ENCODE measurements around the gene GTF2H4. TPM values are rescaled to one million over a fixed set of nuclear protein-coding genes. Genes with fewer than 3 reads are reported as not detected.
A peak's percentile ranks its signal among the peaks of the same experiment; 100 is the strongest.

GTF2H4 gene
- total and polyA plus RNA-seq, 2 donors (not counting 1 experiment from before 2014, with no cell fraction given), result 12.2 to 15.3 TPM

- Histone ChIP-seq H3K9ac (ENCODE audit: insufficient read depth, low read length) (no peak overlapping the region), H3K27ac (ENCODE audit: insufficient read depth, low read length) (no peak overlapping the region)
- no peak for DNase-seq (ENCODE audit: low read depth in 2 of 2)
Measured at GRCh38 chr6:30882204-30882758, 25.7 kb upstream of the GTF2H4 start.

GRCh38 chr6:30882759-30883684 is 25.0 kb upstream of the GTF2H4 start:
- H3K4me1 ChIP-seq (ENCODE audit: control insufficient read depth, extremely low read depth, insufficient read depth, low read length), result peaks cover 23% of the 10 kb centered on the region
- H3K79me2 ChIP-seq (ENCODE audit: control insufficient read depth, insufficient read depth, low read length), result no peaks in the 10 kb centered on the region
- no peaks in the 10 kb centered on the region for H4K20me1 ChIP-seq (ENCODE audit: control insufficient read depth, extremely low read depth, insufficient read depth, low read length)
- no peak for TF ChIP-seq EZH2 (IDR thresholded peaks at IDR 0.05; ENCODE audit: low read length, missing control alignments)
- TF ChIP-seq, protein P1, sequence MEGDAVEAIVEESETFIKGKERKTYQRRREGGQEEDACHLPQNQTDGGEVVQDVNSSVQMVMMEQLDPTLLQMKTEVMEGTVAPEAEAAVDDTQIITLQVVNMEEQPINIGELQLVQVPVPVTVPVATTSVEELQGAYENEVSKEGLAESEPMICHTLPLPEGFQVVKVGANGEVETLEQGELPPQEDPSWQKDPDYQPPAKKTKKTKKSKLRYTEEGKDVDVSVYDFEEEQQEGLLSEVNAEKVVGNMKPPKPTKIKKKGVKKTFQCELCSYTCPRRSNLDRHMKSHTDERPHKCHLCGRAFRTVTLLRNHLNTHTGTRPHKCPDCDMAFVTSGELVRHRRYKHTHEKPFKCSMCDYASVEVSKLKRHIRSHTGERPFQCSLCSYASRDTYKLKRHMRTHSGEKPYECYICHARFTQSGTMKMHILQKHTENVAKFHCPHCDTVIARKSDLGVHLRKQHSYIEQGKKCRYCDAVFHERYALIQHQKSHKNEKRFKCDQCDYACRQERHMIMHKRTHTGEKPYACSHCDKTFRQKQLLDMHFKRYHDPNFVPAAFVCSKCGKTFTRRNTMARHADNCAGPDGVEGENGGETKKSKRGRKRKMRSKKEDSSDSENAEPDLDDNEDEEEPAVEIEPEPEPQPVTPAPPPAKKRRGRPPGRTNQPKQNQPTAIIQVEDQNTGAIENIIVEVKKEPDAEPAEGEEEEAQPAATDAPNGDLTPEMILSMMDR (conservative IDR thresholded peaks at IDR 0.05 in 1 of 2, IDR thresholded peaks at IDR 0.05 in 1 of 2; ENCODE audit: low read depth in 1 of 2, low read length in 2 of 2), result no peak
- no peak overlapping the region for H3K4me3 ChIP-seq (replicated peaks in 1 of 4; ENCODE audit: control extremely low read depth in 1 of 4, insufficient read depth in 1 of 4, low read depth in 3 of 4, low read length in 4 of 4)
- H2AFZ ChIP-seq (ENCODE audit: low read length), result no peak overlapping the region
- H3K27me3 ChIP-seq (ENCODE audit: control insufficient read depth, insufficient read depth, low read length), result no peaks in the 10 kb centered on the region
- no peak overlapping the region for H3K4me2 ChIP-seq (ENCODE audit: extremely low read depth, insufficient read depth, low read length)
- H3K9ac ChIP-seq (ENCODE audit: insufficient read depth, low read length), result no peak overlapping the region
- no peaks in the 10 kb centered on the region for H3K36me3 ChIP-seq (ENCODE audit: control insufficient read depth, insufficient read depth, low read length)
- no peaks in the 10 kb centered on the region for H3K9me3 ChIP-seq (ENCODE audit: control insufficient read depth, insufficient read depth, low read depth, low read length)
- H3K27ac ChIP-seq (ENCODE audit: insufficient read depth, low read length), result no peak overlapping the region
- DNase-seq (ENCODE audit: low read depth in 2 of 2), result no peak

More at GRCh38 chr6:30882204-30882758, 25.7 kb upstream of the GTF2H4 start:
- Histone ChIP-seq H3K27me3 (ENCODE audit: control insufficient read depth, insufficient read depth, low read length) (no peaks in the 10 kb centered on the region), H3K4me3 (replicated peaks in 1 of 4; ENCODE audit: control extremely low read depth in 1 of 4, insufficient read depth in 1 of 4, low read depth in 3 of 4, low read length in 4 of 4) (no peak overlapping the region), H3K4me1 (ENCODE audit: control insufficient read depth, extremely low read depth, insufficient read depth, low read length) (peaks cover 23% of the 10 kb centered on the region), H4K20me1 (ENCODE audit: control insufficient read depth, extremely low read depth, insufficient read depth, low read length) (no peaks in the 10 kb centered on the region), H2AFZ (ENCODE audit: low read length) (peak overlapping the region; percentile 56), H3K9me3 (ENCODE audit: control insufficient read depth, insufficient read depth, low read depth, low read length) (no peaks in the 10 kb centered on the region), H3K79me2 (ENCODE audit: control insufficient read depth, insufficient read depth, low read length) (no peaks in the 10 kb centered on the region), H3K36me3 (ENCODE audit: control insufficient read depth, insufficient read depth, low read length) (no peaks in the 10 kb centered on the region), H3K4me2 (ENCODE audit: extremely low read depth, insufficient read depth, low read length) (no peak overlapping the region)
- TF ChIP-seq EZH2 (IDR thresholded peaks at IDR 0.05; ENCODE audit: low read length, missing control alignments), result no peak
- TF ChIP-seq, protein P1 (conservative IDR thresholded peaks at IDR 0.05 in 1 of 2, IDR thresholded peaks at IDR 0.05 in 1 of 2; ENCODE audit: low read depth in 1 of 2, low read length in 2 of 2), result no peak

Data from fibroblast of lung (primary cell).